HG02798 (cell line): ENCODE results near the gene MAGEA3.
"Not testable (repeated sequence)": the region's sequence is repeated elsewhere in the genome, so short reads cannot be mapped to it uniquely, and the experiment has no call there.

Experiments used
- ATAC-seq: cut with Tn5 transposase; IDR thresholded peaks from one replicate; pipeline ENCODE4 v1.9.1; 2021; ENCODE audit warnings: mild to moderate bottlenecking; ENCODE audit not compliant: unreplicated experiment, poor library complexity

Gene MAGEA3

DNA sequence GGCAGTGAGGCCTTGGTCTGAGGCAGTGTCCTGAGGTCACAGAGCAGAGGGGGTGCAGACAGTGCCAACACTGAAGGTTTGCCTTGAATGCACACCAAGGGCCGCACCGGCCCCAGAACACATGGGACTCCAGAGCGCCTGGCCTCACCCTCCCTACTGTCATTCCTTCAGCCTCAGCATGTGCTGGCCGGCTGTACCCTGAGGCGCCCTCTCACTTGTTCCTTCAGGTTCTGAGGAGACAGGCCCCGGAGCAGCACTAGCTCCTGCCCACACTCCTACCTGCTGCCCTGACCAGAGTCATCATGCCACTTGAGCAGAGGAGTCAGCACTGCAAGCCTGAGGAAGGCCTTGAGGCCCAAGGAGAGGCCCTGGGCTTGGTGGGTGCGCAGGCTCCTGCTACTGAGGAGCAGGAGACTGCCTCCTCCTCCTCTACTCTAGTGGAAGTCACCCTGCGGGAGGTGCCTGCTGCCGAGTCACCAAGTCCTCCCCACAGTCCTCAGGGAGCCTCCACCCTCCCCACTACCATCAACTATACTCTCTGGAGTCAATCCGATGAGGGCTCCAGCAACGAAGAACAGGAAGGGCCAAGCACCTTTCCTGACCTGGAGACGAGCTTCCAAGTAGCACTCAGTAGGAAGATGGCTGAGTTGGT lies 37.4 kb downstream of the MAGEA3 start:
- ATAC-seq, result no peak

DNA sequence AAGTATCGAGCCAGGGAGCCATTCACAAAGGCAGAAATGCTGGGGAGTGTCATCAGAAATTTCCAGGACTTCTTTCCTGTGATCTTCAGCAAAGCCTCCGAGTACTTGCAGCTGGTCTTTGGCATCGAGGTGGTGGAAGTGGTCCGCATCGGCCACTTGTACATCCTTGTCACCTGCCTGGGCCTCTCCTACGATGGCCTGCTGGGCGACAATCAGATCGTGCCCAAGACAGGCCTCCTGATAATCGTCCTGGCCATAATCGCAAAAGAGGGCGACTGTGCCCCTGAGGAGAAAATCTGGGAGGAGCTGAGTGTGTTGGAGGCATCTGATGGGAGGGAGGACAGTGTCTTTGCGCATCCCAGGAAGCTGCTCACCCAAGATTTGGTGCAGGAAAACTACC lies 37.9 kb downstream of the MAGEA3 start:
- ATAC-seq, result not testable (repeated sequence)

DNA sequence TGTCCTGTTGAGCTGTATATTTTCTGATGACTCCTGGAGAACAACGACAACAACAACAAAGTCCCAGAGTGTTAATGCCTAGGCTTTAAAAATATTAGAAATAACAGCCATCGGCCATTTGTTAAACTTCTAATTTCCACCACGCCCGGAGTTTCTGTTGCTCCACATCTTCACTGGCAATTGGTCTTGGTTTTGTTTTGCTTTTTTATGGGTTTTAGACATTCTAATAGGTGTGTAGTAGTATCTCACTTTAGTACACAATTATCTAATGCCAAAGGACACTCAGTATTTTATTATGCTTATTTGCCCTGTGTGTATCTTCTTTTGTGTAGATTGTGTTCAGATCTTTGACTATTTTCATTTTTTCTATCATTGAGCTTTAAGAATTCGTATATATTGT lies 40.0 kb downstream of the MAGEA3 start:
- no peak for ATAC-seq
